ENCODE measurements around the gene FSIP1. TPM values are rescaled to one million over a fixed set of nuclear protein-coding genes. Genes with fewer than 3 reads are reported as not detected.

Gene FSIP1
- polyA plus RNA-seq, 3 donors = 0.10 to 0.48 (median 0.21) TPM

GRCh38 chr15:39657668-39658067 is 125.0 kb downstream of the FSIP1 start:
- Mint-ChIP-seq H3K36me3 (no peaks in the 10 kb centered on the region), H3K9me3 (peaks cover 1 to 5% (median 3%) of the 10 kb centered on the region in 7 donors), H3K4me1 (no peaks in the 10 kb centered on the region), H3K27me3 (ENCODE audit: low read depth in 3 of 3) (peaks cover 0 to 7% (median 0%) of the 10 kb centered on the region in 3 donors), H3K4me3 (no peak overlapping the region), H3K27ac (no peak overlapping the region)
- Histone ChIP-seq H3K27me3 (ENCODE audit: control insufficient read depth in 2 of 2, insufficient read depth in 2 of 2, low read length in 2 of 2) (no peaks in the 10 kb centered on the region), H3K4me3 (replicated peaks in 1 of 3; ENCODE audit: low read depth in 2 of 3, low read length in 3 of 3) (no peak overlapping the region), H4K20me1 (ENCODE audit: insufficient read depth, low read length) (no peaks in the 10 kb centered on the region), H3K36me3 (replicated peaks in 1 of 2; ENCODE audit: control insufficient read depth in 1 of 2, insufficient read depth in 2 of 2, low read length in 2 of 2) (no peaks in the 10 kb centered on the region), H3K27ac (ENCODE audit: low read depth in 1 of 2, low read length in 2 of 2) (no peak overlapping the region), H2AFZ (ENCODE audit: insufficient read depth, low read depth, low read length, poor library complexity, severe bottlenecking) (no peak overlapping the region), H3K4me2 (replicated peaks; ENCODE audit: extremely low read depth, low read length, poor library complexity, severe bottlenecking) (no peak overlapping the region), H3K79me2 (ENCODE audit: insufficient read depth, low read length) (no peaks in the 10 kb centered on the region), H3K9ac (ENCODE audit: insufficient read depth, low read length, poor library complexity, severe bottlenecking) (no peak overlapping the region), H3K4me1 (ENCODE audit: control insufficient read depth in 1 of 2, insufficient read depth in 2 of 2, low read length in 2 of 2) (no peaks in the 10 kb centered on the region), H3K9me3 (replicated peaks in 1 of 2; ENCODE audit: control insufficient read depth in 1 of 2, insufficient read depth in 1 of 2, low read length in 2 of 2) (no peaks in the 10 kb centered on the region)
- intact Hi-C loops (cut with micrococcal nuclease) = no loop called here
- no peak for DNase-seq
- WGBS (ENCODE audit: insufficient coverage) = no CpG with 5 or more reads among the region's 3 CpGs
- no peak for TF ChIP-seq CTCF (IDR thresholded peaks at IDR 0.05)

- no peak for DNase-seq
- H3K27ac ChIP-seq (ENCODE audit: low read depth in 1 of 2, low read length in 2 of 2) = no peak overlapping the region
These were observed 125.5 kb downstream of the FSIP1 start for GRCh38 chr15:39657181-39657580.

More at GRCh38 chr15:39657181-39657580, 125.5 kb downstream of the FSIP1 start:
- H3K36me3 Mint-ChIP-seq = no peaks in the 10 kb centered on the region
- no peak overlapping the region for H2AFZ ChIP-seq (ENCODE audit: insufficient read depth, low read depth, low read length, poor library complexity, severe bottlenecking)
- WGBS (ENCODE audit: insufficient coverage) = no CpG with 5 or more reads among the region's 1 CpG
- no peak overlapping the region for H3K4me2 ChIP-seq (replicated peaks; ENCODE audit: extremely low read depth, low read length, poor library complexity, severe bottlenecking)
- no peaks in the 10 kb centered on the region for H3K4me1 Mint-ChIP-seq
- no peaks in the 10 kb centered on the region for H3K79me2 ChIP-seq (ENCODE audit: insufficient read depth, low read length)
- no peak overlapping the region for H3K4me3 Mint-ChIP-seq
- no peaks in the 10 kb centered on the region for H3K27me3 ChIP-seq (ENCODE audit: control insufficient read depth in 2 of 2, insufficient read depth in 2 of 2, low read length in 2 of 2)
- H3K9ac ChIP-seq (ENCODE audit: insufficient read depth, low read length, poor library complexity, severe bottlenecking) = no peak overlapping the region
- no peak overlapping the region for H3K4me3 ChIP-seq (replicated peaks in 1 of 3; ENCODE audit: low read depth in 2 of 3, low read length in 3 of 3)
- no peaks in the 10 kb centered on the region for H4K20me1 ChIP-seq (ENCODE audit: insufficient read depth, low read length)
- H3K27ac Mint-ChIP-seq = no peak overlapping the region
- H3K27me3 Mint-ChIP-seq (ENCODE audit: low read depth in 3 of 3) = peaks cover 0 to 7% (median 0%) of the 10 kb centered on the region in 3 donors
- H3K4me1 ChIP-seq (ENCODE audit: control insufficient read depth in 1 of 2, insufficient read depth in 2 of 2, low read length in 2 of 2) = no peaks in the 10 kb centered on the region
- intact Hi-C loops (cut with micrococcal nuclease) = no loop called here
- peaks cover 1 to 5% (median 3%) of the 10 kb centered on the region in 7 donors for H3K9me3 Mint-ChIP-seq
- TF ChIP-seq CTCF (IDR thresholded peaks at IDR 0.05) = no peak
- H3K36me3 ChIP-seq (replicated peaks in 1 of 2; ENCODE audit: control insufficient read depth in 1 of 2, insufficient read depth in 2 of 2, low read length in 2 of 2) = no peaks in the 10 kb centered on the region
- H3K9me3 ChIP-seq (replicated peaks in 1 of 2; ENCODE audit: control insufficient read depth in 1 of 2, insufficient read depth in 1 of 2, low read length in 2 of 2) = no peaks in the 10 kb centered on the region

All from CD14-positive monocyte (primary cell).